HS-27A (cell line): ENCODE data around the gene SCNN1A.

Experiments
- DNase-seq: peaks from one replicate; pipeline ENCODE4 v3.0.0-alpha.2; 2012; ENCODE audit warnings: low read depth, missing footprints

Gene SCNN1A

DNA sequence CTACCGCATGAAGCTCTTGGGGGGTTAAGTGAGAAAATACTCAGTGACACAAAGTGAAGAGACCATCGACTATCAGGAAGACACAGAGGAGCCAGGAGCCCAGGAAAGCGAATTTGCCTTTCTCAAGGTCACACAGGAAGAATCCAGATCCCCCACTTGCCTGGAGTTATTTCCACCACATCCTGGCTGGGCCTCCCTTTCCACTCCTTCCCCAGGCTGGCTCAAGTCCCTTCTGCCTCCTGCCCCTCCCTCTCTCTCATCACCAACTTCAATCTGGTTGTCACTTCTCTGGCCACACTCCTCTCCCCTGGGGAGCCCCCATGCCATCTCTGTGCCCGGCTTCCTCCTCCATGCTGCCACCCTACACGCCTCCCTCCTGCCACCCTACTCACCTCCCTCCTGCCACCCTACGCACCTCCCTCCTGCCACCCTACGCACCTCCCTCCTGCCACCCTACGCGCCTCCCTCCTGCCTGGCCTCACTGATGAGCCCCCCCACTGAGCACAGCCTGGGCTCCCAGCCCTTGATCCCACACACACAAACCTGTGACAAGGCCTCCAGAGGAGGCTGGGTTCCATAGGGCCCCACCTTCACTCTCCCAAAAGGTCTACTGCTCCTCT is 6.3 kb downstream of the SCNN1A start:
- DNase-seq, result no peak

- DNase-seq, result no peak
Measured at GRCh38 chr12:6367969-6368892, 7.1 kb downstream of the SCNN1A start.

DNA sequence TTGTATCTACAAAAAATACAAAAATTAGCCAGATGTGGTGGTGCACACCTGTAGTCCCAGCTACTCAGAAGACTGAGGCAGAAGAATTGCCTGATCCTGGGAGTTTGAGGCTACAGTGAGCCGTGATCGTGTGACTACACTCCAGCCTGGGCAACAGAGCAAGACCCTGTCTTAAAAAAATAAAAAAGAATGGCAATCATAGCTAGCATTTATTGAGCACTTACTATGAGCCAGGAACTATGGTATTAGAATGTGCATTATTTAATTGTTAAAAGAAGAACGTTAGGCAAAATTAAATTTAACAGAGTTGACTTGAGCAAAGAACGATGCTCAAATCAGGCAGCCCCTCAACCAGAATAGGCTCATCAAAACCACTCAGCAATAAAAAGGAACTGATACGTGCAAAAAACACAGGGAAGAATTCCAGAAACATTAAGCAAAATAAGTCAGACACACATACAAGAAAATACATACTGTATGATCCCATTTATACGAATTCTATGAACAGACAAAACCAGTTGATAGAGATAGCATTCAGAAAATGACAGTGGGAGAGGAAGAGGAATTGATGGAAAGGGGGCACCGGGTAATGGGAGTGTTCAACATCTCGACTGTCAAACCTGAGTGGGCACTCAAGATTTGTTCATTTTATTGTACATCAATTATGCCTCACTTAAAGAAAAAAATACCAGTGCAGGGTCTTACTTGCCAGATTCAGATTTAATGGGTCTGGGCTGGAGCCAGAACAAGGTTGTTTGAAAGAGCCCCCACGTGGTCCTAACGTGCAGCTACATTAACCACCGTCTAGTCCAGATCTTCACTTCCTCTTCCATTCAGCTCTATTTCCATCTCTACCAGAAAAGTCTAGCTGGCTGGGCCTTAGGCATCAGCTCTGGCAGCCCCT is 8.0 kb downstream of the SCNN1A start:
- DNase-seq, result no peak

DNA sequence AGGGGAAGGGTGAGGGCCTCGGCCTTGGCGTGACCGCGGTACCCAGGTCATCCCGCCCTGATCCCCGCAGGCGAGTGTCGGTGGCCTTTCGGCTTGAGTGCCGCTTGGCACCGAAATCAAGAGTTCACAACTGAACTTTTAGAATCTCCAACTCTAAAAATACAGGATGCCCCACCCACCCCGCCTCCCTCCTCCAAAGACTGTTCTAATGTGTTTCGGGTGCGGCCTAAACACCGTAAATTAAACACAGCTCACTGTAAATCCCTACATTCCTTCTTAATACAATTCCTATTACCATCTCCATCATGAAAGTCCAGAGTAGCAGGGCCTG is 11.4 kb downstream of the SCNN1A start:
- DNase-seq, result no peak

DNA sequence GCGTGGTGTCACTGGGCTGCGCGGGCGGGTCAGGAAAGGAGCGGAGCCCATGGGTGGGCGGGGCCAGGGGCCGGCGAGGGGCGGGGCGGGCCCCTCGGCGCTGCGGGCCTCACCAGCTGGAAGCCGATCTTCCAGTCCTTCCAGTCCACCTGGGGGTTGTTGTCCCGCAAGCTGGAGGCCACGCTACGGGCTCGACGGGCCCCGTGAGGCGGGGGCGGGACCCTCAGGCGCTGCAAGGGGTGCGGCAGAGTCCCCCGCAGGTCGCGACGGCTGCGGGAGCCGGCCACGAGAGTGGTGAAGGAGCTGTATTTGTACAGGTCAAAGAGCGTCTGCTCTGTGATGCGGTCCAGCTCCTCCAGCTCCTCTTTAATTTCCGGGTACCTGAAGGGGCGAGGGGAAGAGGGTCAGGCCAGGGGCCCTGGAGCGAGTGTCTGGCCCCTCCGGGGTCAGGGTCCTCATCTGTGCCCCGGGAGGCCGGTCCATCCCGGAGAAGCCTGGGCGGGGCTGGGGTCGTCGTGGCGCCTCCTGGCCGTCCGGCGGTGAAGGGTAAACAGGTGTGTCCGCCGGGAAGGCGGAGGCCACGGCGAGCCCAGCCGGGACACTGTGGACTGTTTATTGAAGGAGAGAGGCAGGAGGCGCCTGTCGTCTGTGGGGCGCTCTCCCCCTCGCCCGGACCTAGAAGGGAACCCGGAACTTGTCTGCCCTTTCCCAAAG is 11.9 kb downstream of the SCNN1A start:
- no peak for DNase-seq

GRCh38 chr12:6363010-6363329 is 12.4 kb downstream of the SCNN1A start:
- no peak for DNase-seq

GRCh38 chr12:6362403-6362802 is 13.0 kb downstream of the SCNN1A start:
- no peak for DNase-seq

DNA sequence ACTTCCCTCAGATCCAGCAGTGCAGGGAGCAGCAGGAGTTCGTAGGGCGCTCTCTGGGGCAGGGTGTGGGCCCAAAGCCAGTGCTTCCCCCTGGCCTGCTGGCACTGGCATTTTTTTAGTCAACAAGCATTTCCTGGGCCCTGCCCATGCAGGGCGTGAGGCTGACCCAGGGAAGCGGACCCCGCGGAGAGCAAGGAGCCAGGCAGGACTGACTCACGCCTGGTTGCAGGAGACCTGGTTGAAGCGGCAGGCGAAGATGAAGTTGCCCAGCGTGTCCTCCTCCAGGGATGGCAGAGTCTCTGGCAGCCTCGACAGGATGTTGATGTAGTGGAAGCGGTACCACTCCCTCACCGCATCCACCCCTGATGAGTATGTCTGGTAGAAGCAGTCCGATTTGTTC is 13.5 kb downstream of the SCNN1A start:
- DNase-seq, result peak; percentile 93

DNA sequence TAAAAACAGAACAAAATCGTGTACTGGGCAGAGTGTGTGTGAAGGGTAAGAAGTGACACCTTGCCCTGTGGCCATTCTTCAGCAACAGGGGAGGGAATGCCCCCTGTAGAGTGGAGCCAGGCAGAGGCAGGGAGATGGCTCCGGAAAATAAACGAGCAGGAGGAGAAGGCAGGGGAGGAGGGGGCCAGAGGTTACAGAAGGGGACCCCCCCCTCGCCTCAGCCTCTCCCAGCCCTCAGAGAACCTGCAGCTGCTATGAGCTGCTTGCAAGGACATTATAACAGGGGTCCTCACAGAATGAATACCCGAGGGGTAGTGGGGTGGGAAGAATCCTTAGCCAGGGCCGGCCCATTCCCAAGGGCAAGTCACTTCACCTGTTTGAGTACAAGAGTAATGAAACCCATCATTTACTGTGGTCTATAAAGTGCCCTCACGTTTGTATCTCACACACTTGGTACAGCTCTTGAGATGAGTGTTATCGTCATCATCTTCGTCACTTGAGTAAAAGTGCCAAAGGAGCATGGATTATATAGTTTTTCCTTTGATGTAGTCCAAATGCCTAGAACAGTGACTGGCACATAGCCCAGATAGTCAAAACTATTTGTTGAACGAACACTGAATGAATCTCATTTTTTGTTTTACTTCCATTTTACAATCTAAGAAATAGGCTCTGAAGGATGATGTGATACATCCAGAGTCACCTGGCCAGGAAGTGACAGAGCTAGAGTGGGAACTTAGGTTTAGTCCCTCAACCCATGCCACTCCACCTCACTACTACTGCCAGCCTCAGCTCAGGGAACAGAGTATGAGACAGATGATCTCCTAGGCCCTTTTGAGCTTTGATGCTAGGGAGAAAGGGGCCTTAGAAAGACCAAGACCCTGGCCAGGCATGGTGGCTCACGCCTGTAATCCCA is 14.5 kb downstream of the SCNN1A start:
- no peak for DNase-seq

DNA sequence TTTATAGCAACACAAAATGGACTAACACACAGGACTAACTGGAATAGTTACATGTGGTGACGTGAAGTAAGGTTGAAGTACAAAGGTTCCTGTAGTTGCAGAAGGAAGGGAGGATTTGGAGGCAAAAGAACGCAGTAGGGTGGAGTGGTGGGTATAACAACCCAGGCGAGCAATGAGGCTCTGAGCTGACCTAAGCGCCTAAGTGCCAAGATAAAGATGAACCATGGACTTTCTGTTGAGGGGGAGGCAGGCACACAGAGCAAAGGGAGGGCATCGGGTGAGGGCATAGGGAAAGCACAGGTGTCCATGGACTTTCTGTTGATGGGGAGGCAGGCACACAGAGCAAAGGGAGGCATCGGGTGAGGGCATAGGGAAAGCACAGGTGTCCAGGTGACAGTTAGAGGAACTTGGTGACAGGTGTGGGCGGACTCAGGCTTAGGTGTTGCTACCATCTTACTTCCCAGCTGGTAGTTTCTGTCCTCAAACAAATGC is 15.2 kb downstream of the SCNN1A start:
- DNase-seq, result no peak

DNA sequence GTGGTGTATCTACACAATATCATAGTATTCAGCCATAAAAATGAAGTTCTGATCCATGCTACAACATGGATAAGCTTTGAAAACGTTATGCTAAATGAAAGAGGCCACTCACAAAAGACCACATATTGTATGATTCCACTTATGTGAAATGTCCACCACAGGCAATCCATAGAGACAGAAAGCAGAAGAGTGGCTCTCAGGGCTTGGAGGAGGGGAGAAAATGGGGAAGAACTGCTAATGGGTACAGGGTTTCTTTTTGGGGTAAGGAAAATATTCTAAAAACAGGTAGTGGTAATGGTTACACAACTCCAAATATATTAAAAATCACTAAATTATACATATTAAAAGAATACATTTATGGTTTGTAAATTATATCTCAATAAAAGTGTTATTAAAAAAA is 16.5 kb downstream of the SCNN1A start:
- no peak for DNase-seq

GRCh38 chr12:6356374-6356820 is 19.0 kb downstream of the SCNN1A start:
- no peak for DNase-seq

DNA sequence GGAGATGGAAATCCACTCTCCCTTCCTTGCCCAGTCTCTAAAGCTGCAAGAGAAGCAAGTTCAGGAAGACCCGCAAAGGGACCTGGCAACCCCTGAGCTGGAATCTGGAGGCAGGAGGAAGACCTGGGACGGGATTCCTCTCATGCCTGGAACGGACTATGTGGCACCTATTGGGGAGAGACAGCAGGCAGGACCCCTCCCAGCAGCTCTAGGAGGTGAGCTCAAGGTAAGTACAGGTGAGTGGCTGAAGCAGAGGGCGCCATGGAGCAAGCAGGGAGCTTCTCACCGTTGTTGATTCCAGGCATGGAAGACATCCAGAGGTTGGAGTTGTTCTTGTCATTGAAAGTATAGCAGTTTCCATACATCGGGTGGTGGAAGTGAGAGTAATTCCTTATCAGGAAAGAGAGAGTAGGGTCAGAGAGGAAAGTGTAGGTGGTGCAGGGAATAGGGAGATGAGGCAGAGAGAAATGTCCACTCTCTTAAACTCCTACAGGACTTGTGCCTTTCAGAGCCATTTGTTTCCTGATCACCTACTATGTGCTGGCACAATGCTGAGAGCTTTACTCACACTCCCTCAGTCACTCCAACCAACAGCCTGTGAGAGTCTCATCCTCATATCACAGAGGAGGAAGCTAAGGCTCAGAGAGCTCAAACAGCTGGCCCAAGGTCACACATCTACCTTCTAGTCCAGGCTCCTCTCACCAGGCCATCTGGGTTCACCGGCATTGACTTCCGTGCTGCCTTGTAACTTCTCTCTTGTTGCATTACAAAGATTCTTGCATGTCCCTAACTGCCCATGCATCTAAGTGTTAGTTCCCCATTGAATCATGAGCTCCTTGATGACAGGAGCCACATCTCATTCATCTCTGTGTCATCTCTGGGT is 19.6 kb downstream of the SCNN1A start:
- no peak for DNase-seq

DNA sequence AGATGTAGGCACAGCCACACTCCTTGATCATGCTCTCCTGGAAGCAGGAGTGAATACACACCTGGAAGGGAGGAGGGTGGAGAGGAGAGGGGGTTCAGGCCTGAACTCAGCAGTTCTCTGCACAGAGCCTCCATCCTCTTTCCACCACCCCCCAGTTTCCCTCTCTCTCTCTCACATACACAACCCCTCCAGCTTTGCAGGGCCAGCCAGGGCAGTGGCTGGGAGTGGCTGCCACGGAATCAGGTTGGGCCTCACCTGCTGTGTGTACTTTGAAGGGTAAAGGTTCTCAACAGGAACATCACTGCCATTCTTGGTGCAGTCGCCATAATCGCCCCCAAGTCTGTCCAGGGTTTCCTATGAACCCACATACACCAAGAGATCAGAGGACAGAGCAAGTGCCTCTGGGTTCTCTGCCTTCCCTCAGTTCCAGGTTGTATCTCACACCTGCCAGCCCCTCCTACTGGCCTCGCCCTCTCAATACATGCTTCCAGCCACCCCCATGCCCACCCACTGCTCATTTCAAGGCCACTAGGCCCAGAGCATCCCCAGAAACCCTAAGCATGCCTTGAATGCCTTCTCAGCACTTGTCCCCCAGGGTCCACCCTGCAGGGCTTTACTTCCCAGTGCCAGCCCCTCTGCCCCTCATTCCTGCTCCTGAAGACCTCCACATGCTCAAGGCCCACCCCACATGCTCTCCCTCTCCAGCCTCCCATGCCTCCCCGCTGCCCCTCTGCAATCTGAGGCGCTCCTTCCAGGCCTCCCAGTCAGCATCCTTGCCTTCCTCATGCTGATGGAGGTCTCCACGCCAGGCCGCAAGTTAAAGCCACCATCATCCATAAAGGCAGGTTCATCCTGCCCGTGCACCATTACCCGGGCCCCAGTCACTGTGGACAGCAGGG is 20.6 kb downstream of the SCNN1A start:
- DNase-seq, result no peak

GRCh38 chr12:6352193-6353173 is 22.9 kb downstream of the SCNN1A start:
- DNase-seq, result no peak

DNA sequence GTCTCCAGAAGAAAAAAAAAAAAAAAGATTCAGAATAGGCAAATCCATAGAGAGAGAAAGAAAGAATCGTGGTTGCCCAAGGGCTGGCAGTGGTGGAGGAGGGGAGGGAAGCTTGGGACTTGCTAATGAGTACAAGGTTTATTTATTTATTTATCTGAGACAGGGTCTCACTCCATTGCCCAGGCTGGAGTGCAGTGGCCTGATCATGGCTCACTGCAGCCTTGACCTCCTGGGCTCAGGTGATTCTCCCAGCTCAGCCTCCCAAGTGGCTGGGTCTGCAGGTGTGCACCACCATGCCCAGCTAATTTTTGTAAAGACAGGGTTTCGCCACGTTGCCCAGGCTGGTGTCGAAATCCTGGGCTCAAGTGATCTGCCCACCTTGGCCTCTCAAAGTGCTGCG is 23.7 kb downstream of the SCNN1A start:
- no peak for DNase-seq
